ENCODE data around the gene PKNOX2. TPM values are rescaled to one million over a fixed set of nuclear protein-coding genes. Genes with fewer than 3 reads are reported as not detected.

Gene PKNOX2
- total RNA-seq, 1 experiment from 2014 or later, result 3.7 TPM

- Mint-ChIP-seq H3K9me3 (no peaks in the 10 kb centered on the region), H3K27ac (0 out of 2 replicates have a peak overlapping the region, but pooled peaks have one; percentile 29), H3K4me1 (peaks cover 30% of the 10 kb centered on the region), H3K36me3 (no peaks in the 10 kb centered on the region), H3K4me3 (no peak overlapping the region), H3K27me3 (ENCODE audit: low read depth) (no peaks in the 10 kb centered on the region)
- TF ChIP-seq CDX4 (CRISPR knock-in tag; IDR thresholded peaks at IDR 0.05; ENCODE audit: borderline replicate concordance), result no peak
- no peak for TF ChIP-seq MAX (CRISPR knock-in tag; IDR thresholded peaks at IDR 0.05)
- TF ChIP-seq CREM (CRISPR knock-in tag; IDR thresholded peaks at IDR 0.05), result no peak
- TF ChIP-seq ELF4 (CRISPR knock-in tag; IDR thresholded peaks at IDR 0.05; ENCODE audit: low read depth), result no peak
- TF ChIP-seq NFATC4 (CRISPR knock-in tag; IDR thresholded peaks at IDR 0.05), result no peak
- no peak for TF ChIP-seq ZNF416 (CRISPR knock-in tag; IDR thresholded peaks at IDR 0.05)
- no peak for TF ChIP-seq TEAD1 (CRISPR knock-in tag; IDR thresholded peaks at IDR 0.05)
- TF ChIP-seq, protein P1, sequence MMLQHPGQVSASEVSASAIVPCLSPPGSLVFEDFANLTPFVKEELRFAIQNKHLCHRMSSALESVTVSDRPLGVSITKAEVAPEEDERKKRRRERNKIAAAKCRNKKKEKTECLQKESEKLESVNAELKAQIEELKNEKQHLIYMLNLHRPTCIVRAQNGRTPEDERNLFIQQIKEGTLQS (CRISPR knock-in tag; conservative IDR thresholded peaks at IDR 0.05), result no peak
- no peak for TF ChIP-seq ZSCAN18 (CRISPR knock-in tag; IDR thresholded peaks at IDR 0.05)
- no peak for TF ChIP-seq ZNF532 (CRISPR knock-in tag; IDR thresholded peaks at IDR 0.05; ENCODE audit: borderline replicate concordance)
- ATAC-seq (peak; percentile 9; the same call in 1 of the 2 replicates), DNase-seq (ENCODE audit: low spot score) (no peak)
- ChIA-PET POLR2A (no interaction called here), CTCF (interaction anchor here (0.6 to 4.4 kb wide), 9 partner anchors 13 to 1080 kb away, joined by 3 to 60 read pairs (median 3); partner anchors contain the start of gene FEZ1)
Observed at GRCh38 chr11:125435461-125436238, 271.1 kb downstream of the PKNOX2 start.

DNA sequence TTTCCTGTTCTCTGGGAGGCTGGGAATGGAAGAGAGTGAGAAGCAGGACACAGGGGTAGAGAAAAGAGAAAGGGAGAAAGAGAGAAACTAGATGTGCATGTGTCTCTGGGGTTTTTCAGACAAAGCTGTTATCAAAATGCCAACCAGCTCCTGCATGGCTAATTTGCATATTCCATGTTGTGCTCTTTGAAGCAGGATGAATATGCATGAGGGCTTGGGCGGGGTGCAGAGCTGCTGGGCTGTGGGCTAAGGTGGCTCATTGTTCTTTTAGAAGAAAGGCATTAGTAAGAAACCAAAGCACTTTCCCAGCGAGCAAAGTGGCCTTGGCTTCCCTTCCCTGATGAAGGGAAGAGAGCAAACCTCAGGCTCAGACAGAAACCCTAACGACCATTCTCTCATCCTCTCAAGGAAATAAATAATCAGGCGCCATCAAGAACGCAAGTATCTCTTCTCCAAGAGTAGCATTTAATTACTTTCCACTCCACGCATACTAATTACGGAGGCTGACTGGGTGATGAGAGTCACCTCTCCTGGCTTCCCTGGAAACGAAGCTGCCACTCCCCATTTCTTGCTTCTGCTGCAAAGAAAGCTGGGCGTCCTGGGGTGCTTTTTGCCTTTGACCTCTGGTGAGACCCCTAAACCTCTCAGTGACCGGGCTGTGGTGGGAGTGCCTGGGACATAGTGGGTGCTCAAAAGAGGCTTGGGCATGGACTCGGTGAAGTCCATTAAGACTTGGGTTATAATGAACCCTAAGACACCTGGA, 277.3 kb downstream of the PKNOX2 start:
- peak overlapping the region; percentile 19; the same call in 1 of the 2 replicates for H3K4me3 Mint-ChIP-seq
- ChIA-PET CTCF (interaction anchor here (0.6 to 3.8 kb wide), 10 partner anchors 8 to 351 kb away, joined by 3 to 34 read pairs (median 6); no protein-coding TSS in a partner anchor), POLR2A (interaction anchor here (1.2 kb wide), 1 partner anchor 8 kb away, joined by 6 read pairs; no protein-coding TSS in a partner anchor)
- peak overlapping the region; percentile 85 for H3K27ac Mint-ChIP-seq
- ATAC-seq, result peak; percentile 59
- no peaks in the 10 kb centered on the region for H3K9me3 Mint-ChIP-seq
- no peaks in the 10 kb centered on the region for H3K36me3 Mint-ChIP-seq
- peaks cover 46% of the 10 kb centered on the region for H3K4me1 Mint-ChIP-seq
- DNase-seq (ENCODE audit: low spot score), result peak; percentile 45
- TF ChIP-seq NR2C2 (CRISPR knock-in tag; IDR thresholded peaks at IDR 0.05) (no peak), ELF4 (CRISPR knock-in tag; IDR thresholded peaks at IDR 0.05; ENCODE audit: low read depth) (no peak)
- no peaks in the 10 kb centered on the region; the same call in 1 of the 2 replicates for H3K27me3 Mint-ChIP-seq (ENCODE audit: low read depth)

DNA sequence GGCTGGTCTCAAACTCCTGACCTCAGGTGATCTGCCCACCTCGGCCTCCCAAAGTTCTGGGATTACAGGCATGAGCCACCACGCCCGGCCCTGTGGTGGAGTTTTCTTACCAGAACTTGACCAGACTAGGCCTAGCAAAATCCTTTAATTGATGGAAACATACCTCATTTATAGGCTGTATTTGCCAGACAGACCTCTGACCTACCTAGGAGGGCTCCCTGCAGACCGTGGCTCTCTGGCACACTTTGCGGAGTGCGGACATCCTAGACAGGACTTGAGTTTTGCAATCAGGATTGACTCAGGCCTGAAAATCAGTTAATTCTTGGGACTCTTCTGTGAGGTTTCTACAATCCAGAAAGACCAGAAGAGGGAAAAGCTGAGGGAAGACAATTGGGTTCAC, 278.4 kb downstream of the PKNOX2 start:
- POLR2A ChIA-PET, result interaction anchor here (1.2 kb wide), 1 partner anchor 9 kb away, joined by 6 read pairs; no protein-coding TSS in a partner anchor
- peak overlapping the region; percentile 99 for H3K27ac Mint-ChIP-seq
- TF ChIP-seq ZNF281 (CRISPR knock-in tag; IDR thresholded peaks at IDR 0.05) (no peak), PREB (CRISPR knock-in tag; IDR thresholded peaks at IDR 0.05; ENCODE audit: borderline replicate concordance) (no peak), ETV6 (CRISPR knock-in tag; IDR thresholded peaks at IDR 0.05) (no peak), ZNF263 (CRISPR knock-in tag; IDR thresholded peaks at IDR 0.05; ENCODE audit: low read depth) (no peak), SMAD3 (CRISPR knock-in tag; IDR thresholded peaks at IDR 0.05; ENCODE audit: borderline replicate concordance) (no peak), RORB (CRISPR knock-in tag; IDR thresholded peaks at IDR 0.05) (no peak), TEAD1 (CRISPR knock-in tag; IDR thresholded peaks at IDR 0.05) (no peak)

More for the DNA sequence above, 278.4 kb downstream of the PKNOX2 start:
- Mint-ChIP-seq H3K36me3 (no peaks in the 10 kb centered on the region), H3K27me3 (ENCODE audit: low read depth) (no peaks in the 10 kb centered on the region; the same call in 1 of the 2 replicates), H3K9me3 (no peaks in the 10 kb centered on the region), H3K4me1 (peaks cover 46% of the 10 kb centered on the region), H3K4me3 (peak overlapping the region; percentile 53)
- DNase-seq (ENCODE audit: low spot score) (no peak), ATAC-seq (no peak)
- CTCF ChIA-PET, result interaction anchor here (0.6 to 2.0 kb wide), 9 partner anchors 19 to 798 kb away, joined by 3 to 10 read pairs (median 3); partner anchors contain the start of gene FEZ1

Measured in WTC11 (cell line).